GM21515 (cell line): ENCODE results near the gene ZG16.
"Not testable (repeated sequence)": the region's sequence is repeated elsewhere in the genome, so short reads cannot be mapped to it uniquely, and the experiment has no call there.

Experiments
- ATAC-seq: cut with Tn5 transposase; IDR thresholded peaks from one replicate; pipeline ENCODE4 v1.9.1; 2021; ENCODE audit not compliant: unreplicated experiment

Gene ZG16

GRCh38 chr16:29747947-29748759 lies 29.9 kb upstream of the ZG16 start:
- no peak for ATAC-seq

GRCh38 chr16:29748760-29749149 lies 29.3 kb upstream of the ZG16 start:
- ATAC-seq: not testable (repeated sequence)

- ATAC-seq: no peak
Measured at GRCh38 chr16:29753516-29753915, 24.5 kb upstream of the ZG16 start.

GRCh38 chr16:29756654-29757053 lies 21.4 kb upstream of the ZG16 start:
- ATAC-seq: no peak

GRCh38 chr16:29757086-29757485 lies 21.0 kb upstream of the ZG16 start:
- ATAC-seq: not testable (repeated sequence)

GRCh38 chr16:29757950-29758466 lies 20.0 kb upstream of the ZG16 start:
- ATAC-seq: no peak

GRCh38 chr16:29760567-29761279 lies 17.3 kb upstream of the ZG16 start:
- no peak for ATAC-seq

GRCh38 chr16:29761280-29761651 lies 16.8 kb upstream of the ZG16 start:
- not testable (repeated sequence) for ATAC-seq

GRCh38 chr16:29761882-29762281 lies 16.2 kb upstream of the ZG16 start:
- ATAC-seq: no peak

GRCh38 chr16:29763326-29763725 lies 14.7 kb upstream of the ZG16 start:
- ATAC-seq: no peak

- no peak for ATAC-seq
Measured at GRCh38 chr16:29765167-29766032, 12.7 kb upstream of the ZG16 start.

- ATAC-seq: no peak
Measured at GRCh38 chr16:29766571-29766970, 11.5 kb upstream of the ZG16 start.

GRCh38 chr16:29767062-29767461 lies 11.0 kb upstream of the ZG16 start:
- ATAC-seq: no peak

- no peak for ATAC-seq
Measured at GRCh38 chr16:29769507-29769906, 8.5 kb upstream of the ZG16 start.

GRCh38 chr16:29770250-29770929 lies 7.7 kb upstream of the ZG16 start:
- ATAC-seq: no peak

GRCh38 chr16:29772330-29772729 lies 5.7 kb upstream of the ZG16 start:
- not testable (repeated sequence) for ATAC-seq

GRCh38 chr16:29774730-29775129 lies 3.3 kb upstream of the ZG16 start:
- ATAC-seq: no peak

GRCh38 chr16:29775742-29776408 lies 2.2 kb upstream of the ZG16 start:
- ATAC-seq: no peak

GRCh38 chr16:29779474-29779873 lies 1.4 kb downstream of the ZG16 start:
- ATAC-seq: no peak
